Kidney capillary endothelial cell (primary cell): Measurements from ENCODE around the gene ZNF687.

Experiments
- DNase-seq: peaks from one replicate; pipeline ENCODE4 v3.0.0-alpha.2; 2018; ENCODE audit warnings: low spot score

Gene ZNF687

GRCh38 chr1:151314137-151314875 lies 32.2 kb downstream of the ZNF687 start:
- peak; percentile 33 for DNase-seq

- DNase-seq: no peak
Measured at GRCh38 chr1:151315565-151316235, 33.6 kb downstream of the ZNF687 start.

- no peak for DNase-seq
Measured at GRCh38 chr1:151318975-151319374, 36.9 kb downstream of the ZNF687 start.

DNA sequence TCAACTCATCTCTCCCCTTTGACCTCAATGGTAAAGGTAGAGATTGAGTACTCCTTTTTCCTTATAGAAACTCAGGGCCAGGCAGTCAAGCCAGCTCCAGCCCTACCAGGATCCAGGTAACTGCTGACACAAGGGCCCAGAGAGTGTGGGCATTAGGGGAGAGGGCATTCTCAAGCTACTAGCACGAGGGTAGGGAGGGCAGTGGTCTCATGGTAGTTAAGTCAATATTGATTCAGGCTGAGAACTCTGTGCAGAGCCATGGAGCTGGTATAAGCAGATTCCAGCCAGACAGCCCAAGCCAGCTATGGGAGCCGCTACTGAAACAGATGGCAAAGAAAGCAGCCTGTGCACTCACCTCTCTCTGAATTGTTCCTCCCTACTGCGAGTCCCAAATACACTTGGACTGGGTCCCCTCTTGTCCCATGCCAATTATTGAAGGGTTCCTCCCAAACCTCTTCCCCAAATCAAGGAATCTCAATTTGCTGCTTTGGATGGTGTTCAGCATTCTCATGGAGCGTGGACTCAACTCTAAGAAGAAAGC lies 42.4 kb downstream of the ZNF687 start:
- no peak for DNase-seq

- no peak for DNase-seq
Measured at GRCh38 chr1:151325231-151325630, 43.1 kb downstream of the ZNF687 start.

- DNase-seq: no peak
Measured at GRCh38 chr1:151325646-151326429, 43.7 kb downstream of the ZNF687 start.

DNA sequence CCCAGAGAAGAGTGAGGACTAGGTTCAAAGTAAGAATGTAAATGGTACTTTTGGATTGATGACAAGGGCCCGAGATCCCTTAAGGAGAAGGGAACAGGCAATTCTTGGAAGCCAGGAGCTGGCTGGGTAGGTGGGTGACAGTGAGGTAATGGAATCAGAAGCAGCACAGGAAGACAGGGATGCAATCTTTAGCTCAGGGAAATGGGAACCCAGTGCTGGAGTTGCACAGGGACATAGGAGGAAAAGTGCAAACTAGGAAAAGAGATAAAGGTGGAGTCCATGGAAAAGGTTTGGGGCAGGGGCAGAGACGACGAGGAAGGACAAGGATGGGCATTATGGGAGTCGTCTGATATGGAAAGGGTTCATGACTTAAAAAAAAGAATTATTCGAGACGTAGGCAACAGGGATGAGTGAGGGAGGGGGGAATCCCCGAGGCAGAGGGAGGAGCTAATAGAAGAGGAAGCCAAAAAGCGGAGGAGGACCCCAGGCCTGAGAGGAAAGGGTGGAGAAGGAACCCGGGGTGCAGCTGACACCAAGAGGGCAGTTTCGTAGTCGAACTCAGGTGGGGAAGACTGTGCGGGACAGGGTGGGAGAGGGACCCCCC lies 44.6 kb downstream of the ZNF687 start:
- DNase-seq: no peak

DNA sequence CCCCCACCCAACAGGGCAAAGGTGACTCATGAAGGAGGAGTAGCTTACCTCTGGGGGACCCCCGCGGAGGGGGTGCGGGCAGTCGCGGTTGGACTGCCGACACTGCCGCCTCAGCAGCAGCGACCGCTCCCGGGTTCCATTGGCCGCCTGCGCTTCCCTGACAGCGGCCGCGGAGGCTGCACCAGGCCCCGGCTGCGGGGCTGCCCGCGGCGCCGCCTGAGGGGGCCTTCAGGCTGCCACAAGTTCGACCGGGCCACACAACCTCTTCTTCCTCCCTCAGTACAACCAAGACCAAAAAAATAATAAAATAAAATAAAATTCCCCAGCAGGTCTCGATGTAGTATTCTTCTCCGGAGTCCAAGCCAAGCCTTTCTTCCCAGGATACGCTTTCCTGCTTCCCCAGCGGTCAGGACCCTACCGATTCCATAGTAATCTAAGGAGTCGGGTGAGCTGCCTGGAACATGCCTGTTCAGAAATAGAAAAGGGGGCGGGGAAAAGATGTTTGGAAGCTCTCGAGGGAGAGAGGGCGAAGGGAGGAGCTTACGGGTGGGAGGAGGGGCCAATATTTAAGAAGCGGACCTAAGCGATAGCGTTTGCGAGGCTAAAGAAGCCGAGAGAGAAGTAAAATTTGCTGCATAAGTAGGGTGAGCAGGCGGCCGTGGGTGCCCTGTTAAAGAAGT lies 45.3 kb downstream of the ZNF687 start, which contains the start of gene PI4KB:
Gene PI4KB (minus strand): TSS at position 194 of the 680 bp plus-strand sequence. CDS start 10,935 bp downstream, outside the sequence.
- peak; percentile 99 for DNase-seq

GRCh38 chr1:151327903-151328674 lies 46.0 kb downstream of the ZNF687 start:
- DNase-seq: no peak

- DNase-seq: no peak
Measured at GRCh38 chr1:151334822-151335221, 52.7 kb downstream of the ZNF687 start.

DNA sequence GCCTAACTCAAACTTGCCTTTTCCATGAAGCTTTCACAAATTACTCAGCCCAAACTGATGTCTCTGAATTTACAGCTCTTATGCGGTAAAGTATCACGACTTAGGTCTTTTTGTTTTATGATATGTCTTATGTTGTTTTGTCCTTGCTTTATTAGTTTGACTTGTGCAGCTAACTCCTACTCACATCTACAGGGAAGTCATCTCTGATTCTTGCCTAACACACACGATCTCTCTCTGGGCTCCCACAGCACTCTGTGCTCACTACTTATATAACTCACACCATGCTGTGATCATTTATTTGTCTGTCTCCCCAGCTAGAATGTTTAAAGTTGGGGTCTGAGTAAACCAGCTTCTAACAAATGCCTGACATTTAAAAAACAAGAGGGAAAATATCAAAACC lies 54.5 kb downstream of the ZNF687 start:
- DNase-seq: no peak

- peak; percentile 69 for DNase-seq
Measured at GRCh38 chr1:151340870-151341754, 59.0 kb downstream of the ZNF687 start.
